Stimulated activated CD8-positive, alpha-beta memory T cell treated with anti-CD3 and anti-CD28 coated beads, Interleukin-7, amount 100 ng/mL, for 24 hours (primary cell): ENCODE measurements around the gene SDF2L1.
"Not testable (repeated sequence)": the region's sequence is repeated elsewhere in the genome, so short reads cannot be mapped to it uniquely, and the experiment has no call there.

Experiments
- DNase-seq: peaks from one replicate; pipeline ENCODE4 v3.0.0-alpha.2; 2020; ENCODE audit warnings: low read depth

SDF2L1 gene

GRCh38 chr22:21686634-21687393, 44.7 kb downstream of the SDF2L1 start:
- no peak for DNase-seq

GRCh38 chr22:21687685-21688259, 45.7 kb downstream of the SDF2L1 start:
- no peak for DNase-seq

- no peak for DNase-seq
Measured at GRCh38 chr22:21688341-21688705, 46.2 kb downstream of the SDF2L1 start.

GRCh38 chr22:21688706-21689381, 46.7 kb downstream of the SDF2L1 start:
- DNase-seq, result no peak

GRCh38 chr22:21690401-21690801, 48.3 kb downstream of the SDF2L1 start:
- no peak for DNase-seq

- DNase-seq, result no peak
Measured at GRCh38 chr22:21691816-21692215, 49.7 kb downstream of the SDF2L1 start.

GRCh38 chr22:21692856-21693255, 50.8 kb downstream of the SDF2L1 start:
- not testable (repeated sequence) for DNase-seq

GRCh38 chr22:21693333-21693998, 51.4 kb downstream of the SDF2L1 start:
- no peak for DNase-seq
